ENCODE results near the gene ENAM.
"Not testable (repeated sequence)": the region's sequence is repeated elsewhere in the genome, so short reads cannot be mapped to it uniquely, and the experiment has no call there.

GRCh38 chr4:70694633-70695032, 66.1 kb downstream of the ENAM start:
- TF ChIP-seq CTCF (IDR thresholded peaks at IDR 0.05 in 8 of 11, conservative IDR thresholded peaks at IDR 0.05 in 3 of 11); POLR2A (IDR thresholded peaks at IDR 0.05): not testable (repeated sequence)
